IPS-18c (cell line): Measurements from ENCODE around the gene CACNB4.

Experiments
- H3K4me3 ChIP-seq: 2 replicates; pipeline ENCODE4 v1.7.0; 2013; ENCODE audit warnings: low read depth, mild to moderate bottlenecking, low read length, moderate library complexity; ENCODE audit not compliant: insufficient read depth
- H3K9me3 ChIP-seq: one replicate; pipeline ENCODE4 v1.6.1; 2013; ENCODE audit warnings: mild to moderate bottlenecking, low read length, moderate library complexity; ENCODE audit not compliant: control insufficient read depth, insufficient read depth

CACNB4 gene

GRCh38 chr2:151786483-151786882 is 312.4 kb downstream of the CACNB4 start:
- Histone ChIP-seq H3K9me3 (no peaks in the 10 kb centered on the region), H3K4me3 (no peak overlapping the region)

GRCh38 chr2:151786077-151786476 is 312.8 kb downstream of the CACNB4 start:
- H3K9me3 ChIP-seq, result no peaks in the 10 kb centered on the region
- no peak overlapping the region for H3K4me3 ChIP-seq

- H3K9me3 ChIP-seq, result no peaks in the 10 kb centered on the region
- no peak overlapping the region for H3K4me3 ChIP-seq
These were observed 315.7 kb downstream of the CACNB4 start for GRCh38 chr2:151783133-151783520.
